ENCODE data around the gene LTO1.

The LTO1 gene

GRCh38 chr11:69686452-69686851, 11.3 kb upstream of the LTO1 start:
- H3K36me3 ChIP-seq (ENCODE audit: insufficient read depth, insufficient read length, low read length): no peaks in the 10 kb centered on the region
- DNase-seq (ENCODE audit: low read depth, low spot score): no peak
- H3K4me3 ChIP-seq (ENCODE audit: insufficient read length, low read depth): no peak overlapping the region
- no peak overlapping the region for H3K9ac ChIP-seq (ENCODE audit: insufficient read length, low read depth)
- no peak for TF ChIP-seq ZNF274 (IDR thresholded peaks at IDR 0.05; ENCODE audit: low read depth, low read length)
- TF ChIP-seq YY1 (IDR thresholded peaks at IDR 0.05; ENCODE audit: insufficient read depth, insufficient read length): no peak
- TF ChIP-seq SUZ12 (IDR thresholded peaks at IDR 0.05; ENCODE audit: extremely low read depth, insufficient read depth, insufficient read length): no peak
- H3K27me3 ChIP-seq (ENCODE audit: insufficient read depth, insufficient read length): peaks cover 16% of the 10 kb centered on the region
- H3K4me1 ChIP-seq (ENCODE audit: insufficient read depth, insufficient read length): no peaks in the 10 kb centered on the region
- peaks cover 6% of the 10 kb centered on the region; the same call in 1 of the 2 replicates for H3K9me3 ChIP-seq (ENCODE audit: insufficient read depth, low read length)

- Histone ChIP-seq H3K4me1 (ENCODE audit: insufficient read depth, insufficient read length) (no peaks in the 10 kb centered on the region), H3K9me3 (ENCODE audit: insufficient read depth, low read length) (peaks cover 6% of the 10 kb centered on the region; the same call in 1 of the 2 replicates), H3K9ac (ENCODE audit: insufficient read length, low read depth) (no peak overlapping the region), H3K4me3 (ENCODE audit: insufficient read length, low read depth) (no peak overlapping the region), H3K36me3 (ENCODE audit: insufficient read depth, insufficient read length, low read length) (no peaks in the 10 kb centered on the region), H3K27me3 (ENCODE audit: insufficient read depth, insufficient read length) (peaks cover 16% of the 10 kb centered on the region)
- no peak for DNase-seq (ENCODE audit: low read depth, low spot score)
- TF ChIP-seq YY1 (IDR thresholded peaks at IDR 0.05; ENCODE audit: insufficient read depth, insufficient read length) (no peak), SUZ12 (IDR thresholded peaks at IDR 0.05; ENCODE audit: extremely low read depth, insufficient read depth, insufficient read length) (no peak), ZNF274 (IDR thresholded peaks at IDR 0.05; ENCODE audit: low read depth, low read length) (no peak)
These were observed 10.2 kb upstream of the LTO1 start for GRCh38 chr11:69685348-69685747.

DNA sequence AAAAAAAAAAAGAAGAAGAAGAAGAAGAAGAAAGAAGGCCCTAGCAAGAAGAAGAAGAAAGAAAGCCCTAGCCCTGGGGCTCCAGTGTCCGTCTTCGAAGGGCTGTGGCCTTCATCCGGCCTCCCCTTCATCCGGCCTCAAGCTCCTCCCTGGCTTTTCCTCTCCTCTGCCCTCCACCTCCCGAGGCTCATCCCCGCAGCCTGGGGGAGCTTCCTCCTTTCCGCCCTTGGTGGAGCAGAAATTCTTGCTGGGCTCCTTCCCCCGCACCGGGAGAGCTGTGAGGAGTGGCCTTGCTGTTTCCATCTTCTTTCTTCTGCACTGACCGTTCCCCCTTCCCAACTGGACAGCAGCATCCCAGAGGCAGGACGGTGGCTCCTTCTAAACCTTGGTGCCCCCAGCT, 9.5 kb upstream of the LTO1 start:
- Histone ChIP-seq H3K4me3 (ENCODE audit: insufficient read length, low read depth) (no peak overlapping the region), H3K9me3 (ENCODE audit: insufficient read depth, low read length) (peaks cover 6% of the 10 kb centered on the region; the same call in 1 of the 2 replicates), H3K9ac (ENCODE audit: insufficient read length, low read depth) (no peak overlapping the region), H3K27me3 (ENCODE audit: insufficient read depth, insufficient read length) (peaks cover 16% of the 10 kb centered on the region), H3K4me1 (ENCODE audit: insufficient read depth, insufficient read length) (no peaks in the 10 kb centered on the region), H3K36me3 (ENCODE audit: insufficient read depth, insufficient read length, low read length) (no peaks in the 10 kb centered on the region)
- no peak for DNase-seq (ENCODE audit: low read depth, low spot score)
- TF ChIP-seq YY1 (IDR thresholded peaks at IDR 0.05; ENCODE audit: insufficient read depth, insufficient read length) (no peak), SUZ12 (IDR thresholded peaks at IDR 0.05; ENCODE audit: extremely low read depth, insufficient read depth, insufficient read length) (no peak), ZNF274 (IDR thresholded peaks at IDR 0.05; ENCODE audit: low read depth, low read length) (no peak)

GRCh38 chr11:69683764-69684333, 8.7 kb upstream of the LTO1 start:
- no peaks in the 10 kb centered on the region for H3K36me3 ChIP-seq (ENCODE audit: insufficient read depth, insufficient read length, low read length)
- no peak overlapping the region for H3K4me3 ChIP-seq (ENCODE audit: insufficient read length, low read depth)
- DNase-seq (ENCODE audit: low read depth, low spot score): no peak
- peaks cover 6% of the 10 kb centered on the region; the same call in 1 of the 2 replicates for H3K9me3 ChIP-seq (ENCODE audit: insufficient read depth, low read length)
- H3K27me3 ChIP-seq (ENCODE audit: insufficient read depth, insufficient read length): peaks cover 16% of the 10 kb centered on the region
- no peaks in the 10 kb centered on the region for H3K4me1 ChIP-seq (ENCODE audit: insufficient read depth, insufficient read length)
- no peak overlapping the region for H3K9ac ChIP-seq (ENCODE audit: insufficient read length, low read depth)
- TF ChIP-seq YY1 (IDR thresholded peaks at IDR 0.05; ENCODE audit: insufficient read depth, insufficient read length): no peak
- no peak for TF ChIP-seq ZNF274 (IDR thresholded peaks at IDR 0.05; ENCODE audit: low read depth, low read length)
- no peak for TF ChIP-seq SUZ12 (IDR thresholded peaks at IDR 0.05; ENCODE audit: extremely low read depth, insufficient read depth, insufficient read length)

DNA sequence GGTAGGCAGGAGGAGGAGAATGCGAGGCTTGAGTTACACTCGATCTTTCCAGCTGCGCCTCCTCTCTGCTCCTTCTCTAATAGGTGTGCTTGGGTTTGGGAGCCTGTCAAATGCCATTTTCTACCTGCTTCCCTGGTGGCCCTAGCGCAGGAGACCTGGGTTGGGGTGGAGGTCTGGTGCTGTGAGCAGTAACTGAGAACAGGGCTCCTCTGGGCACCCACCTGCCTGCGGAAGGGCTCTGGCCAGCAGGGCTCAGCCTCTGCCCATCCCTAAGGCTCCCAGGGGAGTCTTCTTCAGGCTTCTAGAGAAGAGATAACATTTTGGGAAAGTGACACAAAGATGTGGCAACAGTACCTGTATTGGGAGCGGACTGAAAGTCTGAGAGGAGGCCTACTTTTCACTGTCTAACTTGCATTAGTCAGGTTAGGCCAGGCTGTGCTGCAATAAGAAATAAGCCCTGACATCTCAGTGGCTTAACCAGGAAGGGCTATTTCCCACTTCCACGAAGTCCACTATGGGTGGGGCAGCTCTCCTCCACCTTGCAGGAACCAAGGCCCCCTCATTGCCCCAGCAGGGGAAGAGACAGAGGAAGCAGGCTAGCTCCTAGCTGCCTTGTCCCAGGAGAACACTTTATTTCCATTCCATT, 7.7 kb upstream of the LTO1 start:
- no peak for TF ChIP-seq SUZ12 (IDR thresholded peaks at IDR 0.05; ENCODE audit: extremely low read depth, insufficient read depth, insufficient read length)
- TF ChIP-seq ZNF274 (IDR thresholded peaks at IDR 0.05; ENCODE audit: low read depth, low read length): no peak
- no peak for TF ChIP-seq YY1 (IDR thresholded peaks at IDR 0.05; ENCODE audit: insufficient read depth, insufficient read length)
- Histone ChIP-seq H3K4me3 (ENCODE audit: insufficient read length, low read depth) (no peak overlapping the region), H3K4me1 (ENCODE audit: insufficient read depth, insufficient read length) (no peaks in the 10 kb centered on the region), H3K27me3 (ENCODE audit: insufficient read depth, insufficient read length) (peaks cover 16% of the 10 kb centered on the region), H3K36me3 (ENCODE audit: insufficient read depth, insufficient read length, low read length) (no peaks in the 10 kb centered on the region), H3K9ac (ENCODE audit: insufficient read length, low read depth) (no peak overlapping the region), H3K9me3 (ENCODE audit: insufficient read depth, low read length) (peaks cover 6% of the 10 kb centered on the region; the same call in 1 of the 2 replicates)
- DNase-seq (ENCODE audit: low read depth, low spot score): no peak

DNA sequence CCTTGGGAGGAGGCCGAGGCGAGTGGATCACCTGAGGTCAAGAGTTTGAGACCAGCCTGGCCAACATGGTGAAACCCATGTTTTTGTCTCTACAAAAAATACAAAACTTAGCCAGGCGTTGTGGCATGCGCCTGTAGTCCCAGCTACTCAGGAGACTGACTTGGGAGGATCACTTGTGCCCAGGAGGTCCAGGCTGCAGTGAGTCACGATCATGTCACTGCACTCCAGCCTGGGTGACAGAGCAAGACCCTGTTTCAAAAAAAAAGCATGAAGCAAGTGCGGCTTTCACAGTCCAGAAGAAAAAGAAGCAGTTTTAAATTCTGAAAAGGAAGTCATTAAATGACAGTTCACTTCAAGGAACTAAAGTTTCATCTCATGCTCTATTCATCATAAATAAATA, 7.1 kb upstream of the LTO1 start:
- DNase-seq (ENCODE audit: low read depth, low spot score): no peak
- TF ChIP-seq YY1 (IDR thresholded peaks at IDR 0.05; ENCODE audit: insufficient read depth, insufficient read length) (no peak), ZNF274 (IDR thresholded peaks at IDR 0.05; ENCODE audit: low read depth, low read length) (no peak), SUZ12 (IDR thresholded peaks at IDR 0.05; ENCODE audit: extremely low read depth, insufficient read depth, insufficient read length) (no peak)
- peaks cover 6% of the 10 kb centered on the region; the same call in 1 of the 2 replicates for H3K9me3 ChIP-seq (ENCODE audit: insufficient read depth, low read length)
- H3K4me1 ChIP-seq (ENCODE audit: insufficient read depth, insufficient read length): no peaks in the 10 kb centered on the region
- no peaks in the 10 kb centered on the region for H3K36me3 ChIP-seq (ENCODE audit: insufficient read depth, insufficient read length, low read length)
- peaks cover 16% of the 10 kb centered on the region for H3K27me3 ChIP-seq (ENCODE audit: insufficient read depth, insufficient read length)
- H3K9ac ChIP-seq (ENCODE audit: insufficient read length, low read depth): no peak overlapping the region
- H3K4me3 ChIP-seq (ENCODE audit: insufficient read length, low read depth): no peak overlapping the region

DNA sequence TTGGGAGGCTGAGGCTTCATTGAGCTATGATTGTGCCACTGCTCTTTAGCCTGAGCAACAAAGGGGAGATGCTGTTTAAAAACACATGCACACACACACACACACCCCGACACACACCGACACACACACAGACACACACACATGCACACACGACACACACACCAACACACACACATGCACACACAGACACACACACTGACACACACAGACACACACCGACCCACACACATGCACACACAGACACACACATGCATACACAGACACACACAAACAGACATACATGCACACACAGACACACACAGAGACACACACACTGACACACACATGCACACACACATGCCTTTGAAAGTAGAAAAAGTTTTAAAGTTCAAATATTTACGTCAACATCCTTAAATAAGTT, 5.5 kb upstream of the LTO1 start:
- Histone ChIP-seq H3K36me3 (ENCODE audit: insufficient read depth, insufficient read length, low read length) (no peaks in the 10 kb centered on the region), H3K4me1 (ENCODE audit: insufficient read depth, insufficient read length) (no peaks in the 10 kb centered on the region), H3K9ac (ENCODE audit: insufficient read length, low read depth) (no peak overlapping the region), H3K4me3 (ENCODE audit: insufficient read length, low read depth) (no peak overlapping the region), H3K9me3 (ENCODE audit: insufficient read depth, low read length) (peaks cover 6% of the 10 kb centered on the region; the same call in 1 of the 2 replicates), H3K27me3 (ENCODE audit: insufficient read depth, insufficient read length) (peaks cover 10% of the 10 kb centered on the region)
- TF ChIP-seq ZNF274 (IDR thresholded peaks at IDR 0.05; ENCODE audit: low read depth, low read length): no peak
- no peak for TF ChIP-seq SUZ12 (IDR thresholded peaks at IDR 0.05; ENCODE audit: extremely low read depth, insufficient read depth, insufficient read length)
- TF ChIP-seq YY1 (IDR thresholded peaks at IDR 0.05; ENCODE audit: insufficient read depth, insufficient read length): no peak
- DNase-seq (ENCODE audit: low read depth, low spot score): no peak
